H4 (cell line): ENCODE measurements around the gene HOXC4. TPM values are rescaled to one million over a fixed set of nuclear protein-coding genes. Genes with fewer than 3 reads are reported as not detected.

ENCODE experiments used
- DNase-seq: peaks from one replicate; pipeline ENCODE4 v3.0.0-alpha.2; 2015; ENCODE audit warnings: low spot score
- total RNA-seq: library from RNA; depleted of rRNA; stranded (reverse); fragments of >200 nt; shearing (Covaris generic); gene quantifications from 2 replicates; pipeline ENCODE4 v1.2.3, GENCODE V29; 2014

HOXC4 gene
- total RNA-seq, 1 experiment from 2014 or later = 1.9 TPM

DNA sequence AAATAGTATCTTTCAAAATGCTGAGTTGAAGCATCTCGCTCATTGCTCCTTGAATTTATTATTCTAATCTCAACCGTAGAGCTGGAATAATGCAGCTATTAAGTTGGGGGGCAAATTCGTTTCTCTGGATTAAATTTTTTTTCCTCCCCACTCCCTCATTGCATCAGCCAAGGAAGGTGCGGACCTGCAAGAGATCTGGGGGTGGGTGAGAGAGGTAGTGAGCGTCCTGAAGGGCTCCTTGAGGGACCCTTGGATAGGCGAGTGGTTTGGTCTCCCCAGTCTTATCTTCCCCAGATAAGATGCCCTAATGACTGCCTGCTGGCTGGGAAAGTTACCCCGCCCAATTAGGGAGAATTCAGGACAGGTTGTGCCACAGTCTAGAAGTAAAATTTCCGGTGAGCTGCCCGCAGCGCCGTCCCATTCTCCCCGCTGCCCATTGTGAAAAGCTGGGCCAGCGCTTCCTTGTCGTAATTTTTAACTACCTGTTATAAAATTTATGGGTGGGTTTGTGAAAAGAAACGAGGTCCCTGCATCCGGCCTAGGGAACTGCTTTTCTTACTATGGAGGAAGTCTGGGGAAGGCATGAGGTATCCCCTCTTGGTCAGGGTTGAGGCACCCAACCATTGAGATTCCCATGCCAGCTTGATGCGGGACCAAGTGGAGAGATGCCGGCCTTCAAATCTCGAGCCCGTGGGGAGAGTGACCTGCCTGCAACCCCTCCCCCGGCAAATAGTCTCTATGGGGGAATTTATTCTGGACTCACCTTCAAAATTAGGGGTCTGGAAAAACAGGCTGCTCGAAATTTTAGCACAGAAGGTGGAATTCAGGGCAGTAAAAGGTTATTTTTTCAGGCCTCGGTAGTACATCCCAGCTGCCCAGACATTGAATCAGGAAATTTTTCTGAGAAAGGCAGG is 38.4 kb upstream of the HOXC4 start:
- no peak for DNase-seq

DNA sequence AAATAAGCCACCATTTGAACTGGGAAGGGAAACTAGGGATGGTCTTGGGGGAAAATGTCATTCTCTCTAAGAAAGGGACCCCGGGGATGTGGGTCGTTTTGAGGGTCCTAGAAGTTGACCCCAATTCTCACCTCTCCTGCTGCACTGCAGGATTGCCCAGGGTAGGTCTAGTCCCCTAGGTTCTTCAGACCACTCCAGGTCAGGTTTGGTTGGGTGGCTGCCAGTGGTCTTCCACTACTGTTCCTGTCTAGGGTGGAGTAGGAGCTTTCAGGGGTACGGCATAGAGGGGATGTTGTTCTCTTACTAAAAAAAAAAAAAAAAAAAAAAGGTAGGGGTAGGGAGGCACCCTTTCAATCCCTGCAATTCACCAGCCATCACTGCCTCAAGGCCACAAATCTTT is 37.6 kb upstream of the HOXC4 start:
- DNase-seq = no peak

DNA sequence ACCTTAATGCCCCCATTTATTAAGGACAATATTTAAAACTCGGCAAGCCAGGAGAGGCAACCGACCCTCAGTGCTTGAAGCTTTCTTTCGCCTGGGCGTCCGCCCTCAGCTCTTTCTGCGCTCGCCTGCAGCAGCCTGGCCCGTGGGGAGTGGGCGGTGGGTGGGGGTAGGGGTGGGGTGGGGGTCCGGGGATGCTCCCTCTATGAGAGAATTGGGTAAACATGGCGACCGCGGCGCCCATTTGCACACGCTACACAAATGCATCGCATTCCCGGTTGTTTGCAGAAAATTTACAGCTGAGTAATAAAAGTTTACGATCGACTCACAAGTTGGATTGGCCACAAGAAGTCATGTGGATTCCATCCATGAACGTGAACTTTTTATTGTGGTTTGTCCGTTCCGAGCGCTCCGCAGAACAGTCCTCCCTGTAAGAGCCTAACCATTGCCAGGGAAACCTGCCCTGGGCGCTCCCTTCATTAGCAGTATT is 37.1 kb upstream of the HOXC4 start:
- peak; percentile 89 for DNase-seq

DNA sequence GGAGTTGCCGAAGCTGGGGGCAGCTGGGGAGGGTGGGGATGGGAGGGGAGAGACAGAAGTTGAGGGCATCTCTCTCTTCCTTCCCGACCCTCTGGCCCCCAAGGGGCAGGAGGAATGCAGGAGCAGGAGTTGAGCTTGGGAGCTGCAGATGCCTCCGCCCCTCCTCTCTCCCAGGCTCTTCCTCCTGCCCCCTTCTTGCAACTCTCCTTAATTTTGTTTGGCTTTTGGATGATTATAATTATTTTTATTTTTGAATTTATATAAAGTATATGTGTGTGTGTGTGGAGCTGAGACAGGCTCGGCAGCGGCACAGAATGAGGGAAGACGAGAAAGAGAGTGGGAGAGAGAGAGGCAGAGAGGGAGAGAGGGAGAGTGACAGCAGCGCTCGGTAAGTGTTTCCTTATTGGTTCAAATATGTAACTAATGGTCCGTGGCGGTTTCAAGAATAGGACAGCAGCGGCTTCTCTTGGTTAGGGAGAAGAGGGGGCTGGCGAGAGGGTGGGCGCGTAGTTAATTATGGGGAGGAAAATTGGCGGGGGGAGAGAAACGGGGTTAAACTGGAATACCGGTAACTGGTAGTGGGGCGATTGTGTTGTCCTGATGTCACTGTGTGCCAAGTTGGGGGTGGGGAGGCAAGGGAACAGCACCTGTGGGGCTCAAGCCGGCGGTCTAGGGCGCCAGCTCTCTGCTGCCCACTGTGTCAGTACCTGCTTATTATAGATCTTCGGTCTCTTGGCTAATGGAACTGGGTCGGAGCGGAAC is 36.4 kb upstream of the HOXC4 start:
- peak; percentile 50 for DNase-seq

DNA sequence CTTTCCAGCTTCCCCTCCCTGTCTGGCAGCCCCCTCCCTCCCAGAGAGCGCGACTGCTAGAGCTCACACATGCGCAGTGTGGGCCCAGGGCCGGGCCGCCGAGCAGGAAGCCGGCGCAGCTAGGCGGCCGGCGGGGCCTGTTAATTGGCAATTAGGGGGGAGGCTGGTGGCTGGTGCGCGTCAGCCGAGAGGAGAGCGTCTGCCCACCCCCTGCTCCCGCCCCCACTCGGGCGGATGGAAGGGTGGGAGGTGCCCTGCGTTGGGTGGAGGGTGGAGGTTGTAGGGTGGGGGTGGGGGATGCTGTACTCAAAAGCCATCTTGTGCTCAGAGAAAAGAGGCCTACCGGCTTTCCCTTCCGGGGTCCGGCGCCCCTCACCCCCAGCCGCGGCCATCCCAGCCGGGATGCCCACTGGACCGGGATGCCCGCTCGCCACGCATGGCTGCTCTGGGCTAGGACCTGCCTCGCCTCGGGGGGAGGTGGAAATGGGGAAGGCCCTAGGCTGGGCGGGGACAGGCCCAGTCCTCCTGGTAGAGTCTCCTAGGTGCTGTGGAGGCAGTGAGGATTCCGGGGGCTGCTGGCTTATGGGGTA is 35.7 kb upstream of the HOXC4 start:
- peak; percentile 91 for DNase-seq

DNA sequence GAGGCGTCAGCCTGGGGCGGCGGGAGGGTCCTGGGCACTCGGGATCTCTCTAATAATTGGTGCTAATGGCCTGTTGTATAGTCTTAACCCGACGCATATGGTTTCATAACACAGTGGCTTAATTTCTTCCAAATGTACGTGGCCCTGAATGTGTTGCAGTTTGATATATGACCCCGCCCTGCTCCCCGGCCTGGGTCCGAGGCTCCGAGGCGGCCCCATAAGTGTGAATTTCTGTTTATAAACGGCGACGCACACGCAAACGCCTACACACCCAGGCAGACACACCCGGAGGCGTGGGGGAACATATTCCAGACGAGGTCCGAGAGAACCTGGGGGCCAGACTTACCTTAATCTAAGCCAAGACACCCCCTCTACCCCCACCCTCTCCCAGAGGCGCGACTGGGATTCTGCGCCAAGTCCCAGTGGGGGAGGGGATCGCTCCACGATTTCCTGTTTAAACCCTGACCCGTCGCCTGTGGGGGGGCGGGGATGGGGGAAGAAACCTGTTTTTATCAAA is 35.1 kb upstream of the HOXC4 start:
- DNase-seq = peak; percentile 27

DNA sequence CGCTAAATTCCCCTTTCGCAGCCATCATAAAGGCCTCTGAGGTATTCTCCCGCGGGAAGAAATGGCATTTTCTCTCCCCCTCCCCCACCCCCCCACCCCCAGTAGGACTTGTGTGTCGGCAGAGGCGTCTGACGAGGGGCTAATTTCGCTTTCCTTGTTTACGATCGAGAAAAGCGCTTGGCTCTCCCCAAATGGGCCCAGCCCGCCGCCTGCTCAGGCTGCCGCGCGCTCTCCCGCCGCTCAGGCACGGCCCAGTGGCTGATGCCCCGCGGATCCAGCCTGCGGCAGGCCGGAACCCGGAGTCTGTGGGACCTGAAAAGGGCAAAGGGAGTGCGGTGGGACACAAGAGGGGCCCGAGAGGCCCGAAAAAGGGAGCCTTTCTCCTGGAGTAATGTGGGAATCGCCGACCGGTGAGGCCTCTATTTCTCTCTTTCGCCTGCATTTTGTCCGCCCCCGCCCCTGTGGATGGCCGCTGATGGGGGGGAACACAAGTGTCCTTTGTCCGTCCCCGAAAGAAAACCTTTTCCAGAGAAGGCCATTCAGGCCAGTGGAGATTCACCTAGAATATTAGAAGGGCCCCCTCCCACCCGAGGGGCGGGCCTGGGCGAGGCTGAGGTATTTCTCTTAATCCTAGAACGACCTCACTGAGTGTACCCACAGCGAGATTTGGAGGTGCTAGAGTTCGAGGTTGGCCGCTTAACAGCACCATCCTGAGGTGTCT is 34.4 kb upstream of the HOXC4 start:
- DNase-seq = no peak

DNA sequence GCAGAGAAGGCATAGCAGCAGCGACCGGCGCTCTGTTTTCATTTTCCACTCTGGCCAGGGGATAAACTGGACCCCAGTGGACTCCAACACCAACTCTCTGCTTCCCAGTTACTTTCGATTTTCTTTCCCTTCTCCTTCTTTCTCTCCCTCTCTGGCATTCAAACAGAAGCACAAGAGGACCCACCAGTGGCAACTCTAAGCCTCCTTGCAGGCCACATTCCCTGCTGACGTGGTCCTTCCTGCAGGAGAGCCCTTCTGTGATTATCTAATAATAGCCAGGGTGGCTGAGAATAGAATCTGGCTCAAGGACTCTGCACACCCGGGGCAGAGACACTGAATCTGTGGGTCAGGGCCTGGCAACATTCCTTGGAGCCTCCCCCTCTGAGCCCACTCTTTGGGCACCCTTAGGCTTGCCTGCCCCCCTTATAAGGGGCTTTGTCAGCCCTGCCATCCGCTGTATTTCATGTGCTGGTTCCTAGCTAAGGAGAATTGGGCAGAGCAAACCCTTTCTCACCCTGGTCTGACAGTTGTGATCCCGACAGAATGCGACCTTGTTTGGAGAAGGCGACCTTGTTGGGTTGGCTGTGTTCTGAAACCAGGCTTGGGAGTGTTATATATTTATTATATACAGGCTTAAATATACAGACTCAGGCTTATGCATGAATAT is 33.6 kb upstream of the HOXC4 start:
- DNase-seq = peak; percentile 14

DNA sequence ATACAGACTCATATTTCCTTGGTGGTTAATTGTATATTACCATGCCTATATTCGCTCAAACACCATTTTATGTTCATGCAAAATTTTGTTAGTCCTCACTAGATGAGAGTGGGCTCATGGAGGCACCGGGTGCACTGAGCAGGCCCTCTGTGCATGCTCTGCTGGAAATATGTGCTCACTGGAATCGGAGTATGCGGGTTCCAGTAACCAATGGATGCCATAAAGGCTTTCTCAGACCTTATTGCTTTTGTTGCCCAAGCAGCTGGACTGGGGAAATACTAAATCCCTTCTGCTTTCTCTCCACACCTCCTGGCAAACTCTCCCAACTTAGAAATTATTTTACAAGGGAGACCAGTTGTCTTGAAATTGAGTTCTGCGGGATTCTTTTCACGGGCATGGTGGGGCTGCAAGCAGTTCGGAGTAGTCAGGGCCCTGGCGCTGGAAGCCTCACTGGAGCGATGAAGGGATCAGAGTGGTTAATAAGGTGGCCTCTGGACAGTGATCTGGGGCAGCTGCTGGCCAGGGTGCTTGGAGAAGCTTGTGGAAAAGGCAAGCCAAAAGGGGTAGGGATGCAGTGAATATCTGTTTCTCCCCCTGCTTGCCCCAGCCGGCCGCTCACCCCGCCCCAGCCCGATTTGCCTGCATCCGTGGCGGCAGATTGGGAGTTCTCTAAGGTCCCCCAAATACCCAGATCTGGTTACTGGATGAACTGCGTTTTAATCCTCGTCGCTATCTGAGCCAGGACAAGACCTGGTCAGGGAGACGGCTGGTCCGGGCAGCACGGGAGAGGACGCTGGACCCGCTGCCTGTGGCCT is 32.8 kb upstream of the HOXC4 start:
- no peak for DNase-seq

DNA sequence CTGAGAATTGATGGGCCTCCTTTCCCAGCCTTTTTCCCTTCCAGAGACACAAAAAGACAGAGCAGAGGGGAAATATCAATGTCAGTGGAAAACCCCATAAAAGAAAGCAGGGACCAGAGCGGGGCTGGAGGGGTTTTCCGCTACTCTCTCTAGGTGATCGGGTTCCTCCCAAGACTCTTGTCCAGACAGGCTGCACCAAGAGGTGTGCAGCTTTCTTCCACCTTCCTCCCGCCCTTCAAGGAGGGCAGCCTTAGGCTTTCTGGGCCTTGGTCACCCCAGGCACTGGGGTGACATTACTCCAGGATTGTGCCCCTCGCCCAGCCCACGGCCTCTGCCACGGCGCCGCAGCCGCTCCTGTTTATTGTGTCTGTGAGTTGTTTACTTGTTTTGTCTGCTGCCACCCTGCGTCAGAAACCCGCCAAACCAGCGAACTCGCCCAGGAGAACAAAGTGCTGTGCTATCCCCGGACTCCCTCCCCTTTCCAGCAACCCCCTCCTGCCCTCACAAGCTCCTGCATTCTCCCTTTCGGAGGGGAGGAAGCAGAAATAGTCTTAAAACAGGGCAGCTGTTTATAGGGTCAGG is 32.1 kb upstream of the HOXC4 start:
- peak; percentile 54 for DNase-seq

DNA sequence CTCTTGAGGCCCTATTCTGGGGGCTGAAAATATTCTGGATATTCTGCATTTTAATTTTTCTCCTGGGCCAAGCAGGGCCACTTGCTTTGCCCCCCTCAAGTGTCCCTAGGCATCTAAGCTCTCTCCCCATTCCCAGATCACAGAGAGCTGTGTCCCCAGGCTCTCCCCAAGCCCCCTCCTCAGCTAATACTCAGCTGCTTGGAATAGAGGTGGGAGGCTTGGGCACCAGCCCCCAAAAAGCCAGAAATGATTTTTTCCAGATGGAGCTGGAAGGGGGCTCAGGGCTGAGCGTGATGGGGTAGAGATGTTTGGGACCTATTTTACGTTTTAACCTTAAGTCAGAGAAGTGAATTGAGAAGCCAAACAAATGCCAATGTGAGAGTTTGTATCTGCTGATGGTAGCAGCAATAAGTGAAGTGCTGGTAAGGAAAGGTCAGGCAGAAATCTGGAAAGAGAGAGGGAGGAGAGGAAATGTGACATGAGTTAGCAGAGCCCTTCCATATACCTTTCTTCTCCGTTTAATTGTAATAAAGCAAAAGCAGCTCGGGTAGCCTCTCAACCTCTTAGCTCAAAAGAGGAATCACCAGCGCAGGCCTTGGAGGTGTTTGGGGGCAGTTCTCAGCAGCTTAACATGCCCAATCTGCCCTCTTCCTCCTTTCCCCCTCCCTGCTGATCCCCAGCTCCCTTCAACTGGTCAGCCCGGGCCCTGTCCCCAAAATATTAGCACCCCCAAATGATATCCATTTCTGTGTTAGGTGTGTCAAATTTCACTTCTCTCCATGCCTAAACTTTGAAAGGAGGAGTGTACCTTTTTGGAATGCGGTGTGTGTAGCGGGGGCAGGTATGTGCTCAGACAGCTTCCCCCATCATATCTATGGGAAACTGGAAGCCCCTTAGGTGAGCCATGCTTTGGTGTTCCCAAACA is 30.4 kb upstream of the HOXC4 start:
- DNase-seq = no peak

DNA sequence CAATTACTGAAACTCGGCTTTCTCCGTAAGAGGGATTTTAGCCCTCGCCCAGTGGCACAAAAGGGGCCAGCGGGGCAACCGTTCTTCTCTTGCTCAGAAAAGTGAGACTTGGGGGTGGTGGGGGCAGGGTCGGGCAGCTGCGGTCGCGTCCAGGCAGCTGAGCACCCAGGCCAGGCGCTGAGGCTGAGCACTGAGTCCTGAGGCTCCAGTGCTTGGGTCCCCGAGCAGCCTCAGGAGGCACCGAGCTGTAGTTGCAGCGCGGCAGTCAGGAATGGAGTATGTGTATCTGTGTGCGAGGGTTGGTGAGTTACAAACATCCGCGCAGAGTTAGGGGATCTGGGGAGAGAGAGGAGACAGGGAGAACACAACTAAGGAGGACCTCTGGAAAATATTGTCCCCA is 29.5 kb upstream of the HOXC4 start:
- DNase-seq = no peak

DNA sequence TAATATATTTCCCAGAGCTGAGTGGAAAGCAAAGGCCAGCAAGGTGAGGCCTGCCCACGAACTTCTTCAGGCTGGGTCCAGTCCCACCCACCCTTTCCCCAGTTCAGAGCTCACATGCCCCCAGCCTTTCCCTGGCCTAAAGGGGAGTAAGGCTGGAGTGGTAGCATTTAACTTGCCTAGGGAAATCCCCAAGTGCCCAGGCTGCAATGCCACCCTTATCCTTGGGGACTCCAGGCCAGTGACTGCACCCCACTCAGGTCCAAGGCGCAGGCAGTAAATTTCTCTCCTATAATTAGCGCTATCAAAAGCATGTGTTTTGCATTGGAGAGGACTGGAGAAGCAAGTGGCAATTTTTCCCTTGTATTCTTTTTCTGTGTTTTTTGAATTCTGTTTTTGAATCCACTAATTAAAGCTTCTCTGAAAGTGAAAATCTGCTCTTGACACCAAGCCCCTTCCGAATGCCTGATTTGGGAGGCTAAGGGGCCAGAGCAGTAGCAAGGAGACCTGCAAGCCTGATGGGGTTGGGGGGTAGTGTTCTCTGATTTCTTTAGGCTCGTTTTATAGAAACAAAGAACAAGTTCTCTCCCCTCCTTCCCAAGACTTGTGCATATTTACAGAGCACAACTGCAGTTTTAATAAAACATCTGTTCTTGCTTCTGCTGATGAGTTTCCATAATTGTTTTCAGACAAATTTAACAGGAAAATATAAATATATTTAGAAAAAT is 28.9 kb upstream of the HOXC4 start:
- no peak for DNase-seq

DNA sequence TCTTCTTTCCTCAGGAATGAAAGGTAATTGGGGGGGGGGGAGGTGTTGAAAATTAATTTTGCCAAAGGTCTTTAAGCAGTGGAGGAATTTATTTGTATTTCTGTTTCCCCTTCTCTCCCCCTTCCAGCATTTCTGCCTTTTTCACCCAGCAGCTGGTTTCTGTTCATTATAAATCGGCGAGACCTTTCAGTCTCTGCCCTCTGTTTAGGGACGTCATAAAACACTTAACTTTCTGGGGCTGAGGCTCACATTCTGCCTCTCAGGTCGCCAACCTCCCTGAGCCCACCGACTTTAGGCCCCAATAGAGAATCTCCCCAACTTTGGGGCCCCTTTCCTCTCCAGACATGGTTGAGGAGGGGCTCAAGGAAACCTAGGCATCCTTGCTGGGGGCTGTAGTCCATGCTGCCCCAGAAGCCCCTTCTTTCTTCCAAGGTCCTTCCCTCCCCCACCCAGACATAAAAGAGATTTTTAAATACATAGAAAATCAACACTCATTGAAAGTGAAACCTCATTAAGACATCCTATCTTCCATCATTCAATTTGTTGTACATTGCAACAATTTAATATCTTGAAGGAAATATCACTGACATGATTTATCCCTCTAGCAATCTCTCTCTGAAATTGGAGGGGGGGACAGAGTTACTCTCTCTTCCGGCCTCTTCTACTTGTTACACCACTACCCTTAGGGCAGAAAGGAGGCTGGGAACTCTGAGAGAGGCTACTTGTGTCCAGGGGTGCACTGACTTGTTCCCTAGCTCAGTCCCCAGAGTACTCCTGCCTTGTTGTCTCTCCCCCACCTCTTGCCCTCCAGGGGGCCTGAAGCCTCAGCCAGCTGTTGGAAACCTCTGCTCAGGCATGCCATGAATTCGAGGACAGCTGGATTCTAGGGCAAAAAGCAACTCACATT is 27.9 kb upstream of the HOXC4 start:
- DNase-seq = no peak

DNA sequence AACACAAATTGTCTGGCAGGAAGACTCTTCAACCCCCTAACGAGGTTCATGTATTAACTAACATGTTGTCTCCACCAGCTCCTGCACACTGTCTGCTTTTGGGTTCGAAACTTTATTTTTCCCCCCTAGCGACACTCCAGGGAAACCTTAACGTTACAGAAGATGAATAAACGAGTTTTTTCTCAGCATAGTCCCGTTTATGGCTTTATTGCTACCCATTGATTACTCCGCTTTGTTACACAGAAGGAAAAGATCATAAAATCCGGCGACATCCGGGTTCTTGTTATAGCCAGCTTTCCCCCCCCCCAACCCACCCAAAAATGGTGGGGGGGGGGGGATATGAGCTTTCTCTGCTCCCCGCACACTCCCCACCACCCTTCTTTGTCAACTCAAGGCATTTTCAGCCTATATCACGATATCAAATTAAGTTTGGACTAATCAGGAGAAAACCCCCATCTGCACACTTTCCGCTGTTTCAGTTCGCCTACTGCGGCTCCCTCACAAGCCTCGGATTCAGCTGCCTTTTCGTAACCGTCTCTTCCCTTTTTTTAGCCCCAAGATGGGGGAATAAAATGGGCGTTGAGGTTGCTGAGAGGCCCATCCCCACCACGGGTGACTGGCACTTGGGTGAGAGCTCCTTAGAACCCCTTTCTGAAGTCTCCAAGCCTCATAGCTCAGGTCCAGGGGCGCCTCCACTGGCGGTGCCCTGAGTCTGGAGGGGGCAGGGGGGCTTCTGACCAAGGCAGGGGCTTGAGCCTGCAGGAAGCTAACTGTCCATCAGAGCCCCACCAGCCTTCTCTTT is 26.8 kb upstream of the HOXC4 start:
- no peak for DNase-seq

DNA sequence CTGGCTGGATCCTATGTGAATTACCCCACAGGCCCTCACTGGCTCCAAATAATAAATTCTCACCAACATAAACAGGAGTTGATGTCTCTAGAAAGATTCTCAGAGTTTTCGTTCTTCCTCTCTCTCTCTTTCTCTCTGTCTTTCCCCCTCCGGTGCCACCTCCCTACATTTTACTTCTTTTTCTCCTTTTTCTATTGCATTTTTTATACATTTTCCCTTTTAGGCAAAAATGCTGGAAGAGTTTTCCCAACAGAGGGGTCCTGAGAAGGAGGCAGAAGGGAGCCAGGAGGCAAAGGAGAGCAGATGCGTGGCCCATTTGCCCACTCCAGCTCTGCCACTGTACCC is 26.2 kb upstream of the HOXC4 start:
- no peak for DNase-seq
